Activated T-helper 9 cell treated with anti-CD3 and anti-CD28 coated beads, Interleukin-2, amount 50 U/mL, for 16 hours (primary cell): Measurements from ENCODE around the gene FBXW12.
"Not testable (repeated sequence)": the region's sequence is repeated elsewhere in the genome, so short reads cannot be mapped to it uniquely, and the experiment has no call there.

Experiments
- DNase-seq: peaks from one replicate; pipeline ENCODE4 v3.0.0-alpha.2; 2020; ENCODE audit warnings: low read depth

Gene FBXW12

GRCh38 chr3:48372862-48373435, 930 bp downstream of the FBXW12 start:
- no peak for DNase-seq

GRCh38 chr3:48387634-48388033, 15.6 kb downstream of the FBXW12 start:
- no peak for DNase-seq

DNA sequence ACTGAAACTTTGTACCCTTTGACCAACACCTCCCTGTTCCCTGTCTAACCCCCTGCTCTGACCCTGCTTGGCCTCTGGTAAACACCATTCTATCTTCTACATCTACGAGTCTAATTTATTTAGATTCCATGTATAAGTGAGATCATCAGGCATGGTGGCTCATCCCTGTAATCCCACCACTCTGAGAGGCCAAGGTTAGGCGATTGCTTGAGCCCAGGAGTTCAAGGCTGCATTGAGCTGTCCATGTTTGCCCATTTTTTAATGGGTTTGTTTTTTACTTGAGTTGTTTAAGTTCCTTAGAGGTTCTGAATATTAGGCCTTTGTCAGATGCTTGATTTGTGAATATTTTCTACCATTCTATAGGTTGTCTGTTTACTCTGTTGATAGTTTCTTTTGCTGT, 16.9 kb downstream of the FBXW12 start:
- DNase-seq: no peak

GRCh38 chr3:48394391-48394790, 22.4 kb downstream of the FBXW12 start:
- DNase-seq: no peak

GRCh38 chr3:48395714-48396113, 23.7 kb downstream of the FBXW12 start:
- no peak for DNase-seq

DNA sequence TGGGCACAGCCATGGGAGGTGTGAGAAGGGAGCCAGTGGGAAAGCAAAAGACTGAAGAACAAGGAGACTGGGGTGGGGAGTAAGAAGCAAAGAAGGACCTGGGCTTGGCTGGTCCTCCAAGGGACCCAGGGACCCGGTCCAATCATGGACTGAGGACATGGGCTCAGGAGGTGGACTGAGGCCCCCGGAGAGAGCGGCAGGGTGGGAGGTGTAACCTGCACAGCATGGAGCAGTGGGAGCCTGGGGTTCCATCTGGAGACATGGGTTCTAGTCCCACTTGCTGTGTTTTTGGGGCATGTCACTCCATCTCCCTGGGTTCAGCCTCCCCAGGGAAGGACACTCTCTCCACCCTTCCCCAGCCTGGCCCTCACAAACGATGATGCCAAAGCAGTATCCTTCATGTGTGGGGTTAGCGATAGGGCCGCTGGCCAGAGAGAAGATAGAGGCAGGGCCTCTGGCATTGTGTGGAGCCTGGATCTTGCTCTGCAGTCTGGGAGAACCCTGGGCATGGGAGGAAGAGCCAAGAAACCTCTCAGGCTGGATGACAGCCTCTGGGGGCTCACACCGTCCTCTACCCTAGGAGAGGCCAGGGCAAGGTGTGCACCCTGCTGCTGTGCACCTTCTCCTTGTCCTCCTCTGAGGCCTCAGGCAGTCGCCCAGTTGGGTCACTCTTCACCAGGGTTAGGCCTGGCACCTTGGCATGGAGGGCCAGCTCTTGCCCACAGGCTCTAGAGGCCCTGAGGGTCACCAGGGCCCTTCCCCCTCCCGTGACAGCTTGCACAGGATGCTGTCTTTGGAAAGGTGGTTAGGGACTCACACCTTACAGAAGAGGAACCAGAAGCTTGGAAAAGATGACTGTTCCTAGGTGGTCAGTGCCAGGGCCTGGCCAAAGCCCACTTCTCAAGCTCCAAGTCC, 26.0 kb downstream of the FBXW12 start:
- no peak for DNase-seq

GRCh38 chr3:48398701-48399386, 26.8 kb downstream of the FBXW12 start:
- DNase-seq: no peak

DNA sequence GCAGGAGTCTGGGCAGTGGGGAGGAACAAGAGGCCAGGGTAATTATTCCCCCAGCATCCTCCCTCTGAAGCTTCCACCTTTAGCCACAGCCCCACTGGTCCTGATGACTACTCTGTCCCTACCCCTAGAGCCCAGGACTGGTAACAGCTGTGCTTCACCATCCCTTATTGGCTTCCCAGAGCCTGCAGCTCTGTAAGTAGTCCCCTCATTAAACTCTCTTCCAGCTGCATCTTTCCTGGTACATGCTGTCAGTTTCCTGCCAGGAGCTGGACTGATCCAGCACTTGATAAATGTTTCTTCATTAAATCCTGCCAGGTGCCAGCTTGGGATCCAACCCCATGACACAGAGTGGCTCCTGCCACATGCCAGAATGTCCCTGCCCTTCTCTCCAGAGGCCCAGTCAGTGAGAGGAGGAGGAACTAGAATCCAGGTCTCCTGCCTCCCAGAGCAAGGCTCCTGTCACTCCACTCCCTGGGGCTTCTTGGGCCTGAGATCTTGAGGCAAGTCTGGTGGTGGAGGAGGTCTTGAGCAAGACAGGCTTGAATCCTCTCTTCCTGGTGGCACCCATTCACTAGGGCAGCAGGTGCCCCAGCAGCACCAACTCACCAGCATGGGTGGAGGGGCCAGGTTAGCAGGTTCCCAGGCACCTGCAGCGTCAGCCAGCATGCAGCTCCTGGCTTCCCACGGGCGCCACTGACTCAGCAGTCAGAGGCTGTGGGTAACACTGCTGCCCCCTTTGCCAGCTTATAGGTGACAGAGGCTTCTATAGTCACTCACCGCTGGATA, 27.6 kb downstream of the FBXW12 start:
- no peak for DNase-seq

GRCh38 chr3:48400824-48401433, 28.9 kb downstream of the FBXW12 start:
- peak; percentile 45 for DNase-seq

DNA sequence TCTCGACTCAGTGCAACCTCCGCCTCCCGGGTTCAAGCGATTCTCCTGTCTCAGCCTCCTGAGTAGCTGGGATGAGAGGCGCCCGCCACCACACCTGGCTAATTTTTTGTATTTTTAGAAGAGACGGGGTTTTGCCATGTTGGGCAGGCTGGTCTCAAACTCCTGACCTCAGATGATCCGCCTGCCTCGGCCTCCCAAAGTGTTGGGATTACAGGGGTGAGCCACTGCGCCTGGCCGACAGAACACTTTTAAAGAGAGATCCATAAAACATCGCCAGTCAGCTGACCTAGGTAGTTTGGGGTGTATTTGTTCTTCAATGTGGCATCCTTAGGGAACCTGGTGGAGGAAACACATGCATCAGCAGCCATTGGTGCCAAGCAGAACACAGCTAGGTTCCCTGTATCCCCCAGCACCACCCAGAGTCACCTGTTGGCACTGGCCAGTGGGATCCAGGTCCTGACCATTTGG, 29.4 kb downstream of the FBXW12 start:
- DNase-seq: not testable (repeated sequence)

DNA sequence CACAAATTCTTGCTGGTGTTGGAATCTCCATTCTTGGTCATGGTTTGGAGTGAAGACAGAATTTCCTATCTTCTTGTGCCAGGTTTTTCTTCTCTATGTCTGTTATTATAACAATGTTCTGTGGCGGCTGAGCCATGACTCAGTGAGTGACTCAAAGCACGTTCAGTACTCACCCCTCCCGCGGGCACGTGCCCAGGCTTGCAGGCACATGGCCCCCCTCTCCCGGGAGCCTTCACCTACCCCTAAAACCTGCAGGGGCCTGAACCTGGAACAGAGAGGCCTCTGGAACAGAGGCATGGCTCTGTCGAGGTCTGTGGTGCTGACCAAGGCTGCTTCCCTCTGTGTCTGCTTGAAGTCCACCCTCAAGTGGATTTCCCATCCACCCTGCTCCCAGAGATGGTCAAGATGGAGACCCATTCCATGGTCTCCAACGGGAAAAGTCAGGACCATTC, 30.3 kb downstream of the FBXW12 start:
- no peak for DNase-seq

- DNase-seq: no peak
Measured at GRCh38 chr3:48402907-48403306, 30.9 kb downstream of the FBXW12 start.

GRCh38 chr3:48403533-48404439, 31.8 kb downstream of the FBXW12 start:
- no peak for DNase-seq

- DNase-seq: no peak
Measured at GRCh38 chr3:48404440-48405342, 32.7 kb downstream of the FBXW12 start.

DNA sequence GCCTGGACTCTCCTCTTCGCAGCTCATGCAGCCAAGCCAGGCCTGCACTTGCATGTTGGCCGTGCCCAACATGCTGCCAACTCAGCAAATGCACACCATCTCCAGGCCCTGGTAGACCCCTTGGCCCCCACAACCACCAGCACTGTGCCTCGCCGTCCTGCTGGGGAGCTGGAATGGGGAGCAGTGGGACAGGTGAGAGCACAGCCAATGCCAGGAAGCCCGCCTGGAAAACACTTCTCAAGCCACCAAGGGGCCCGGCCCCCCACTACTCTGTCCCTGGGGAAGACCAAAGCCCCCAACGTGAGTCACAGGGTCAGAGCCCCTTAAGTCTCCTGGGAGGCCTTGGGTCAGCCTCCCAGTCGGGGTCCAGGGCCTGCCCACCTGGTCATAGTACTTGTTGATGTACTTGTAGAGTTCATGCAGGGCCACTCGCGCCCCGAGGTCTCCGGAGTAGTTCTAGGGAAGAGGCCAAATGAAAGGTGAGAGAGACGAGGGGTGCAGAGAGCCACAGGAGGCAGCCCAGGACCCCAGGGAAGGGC, 33.4 kb downstream of the FBXW12 start:
- DNase-seq: no peak

- DNase-seq: no peak
Measured at GRCh38 chr3:48405971-48406370, 34.0 kb downstream of the FBXW12 start.

GRCh38 chr3:48406443-48407431, 34.7 kb downstream of the FBXW12 start:
- no peak for DNase-seq
